Measurements from ENCODE around the gene ATOX1.

Gene ATOX1

DNA sequence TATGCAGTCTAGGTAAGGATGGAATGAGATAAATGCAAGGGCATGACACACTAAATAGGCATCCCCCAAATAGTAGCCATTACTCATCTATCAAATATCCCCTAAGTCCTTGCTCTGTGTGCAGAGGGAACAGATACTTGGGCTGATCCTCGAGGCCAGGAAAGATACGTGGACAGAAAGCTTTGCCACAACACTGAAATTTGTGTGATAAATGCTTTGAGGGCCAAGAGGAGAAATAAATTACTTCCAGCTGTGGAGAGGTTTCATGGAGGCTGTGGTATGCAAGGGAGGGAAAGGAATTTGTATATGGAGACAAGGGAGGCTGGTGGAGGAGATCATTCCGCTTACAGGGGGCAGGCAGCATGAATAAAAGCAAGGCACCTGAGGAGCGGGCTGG lies 18.5 kb downstream of the ATOX1 start:
- H3K27ac ChIP-seq: no peak overlapping the region

DNA sequence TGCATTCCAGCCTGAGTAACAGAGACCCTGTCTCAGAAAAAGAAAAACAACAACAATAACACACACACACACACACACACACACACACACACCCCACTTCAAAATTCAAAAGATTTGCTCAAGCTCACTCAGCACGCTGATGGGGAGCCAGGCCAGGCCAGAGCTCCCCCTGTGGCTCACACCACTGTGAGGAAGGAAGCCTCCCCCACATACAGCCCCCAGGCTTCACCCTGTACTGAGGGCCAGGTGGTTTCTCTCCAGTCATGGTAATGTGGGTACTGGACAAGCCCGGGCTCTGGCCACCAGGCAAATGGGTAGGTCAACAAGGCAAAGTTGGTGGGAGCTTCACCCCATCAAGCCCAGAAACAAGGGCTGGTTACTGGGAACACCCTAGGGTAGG lies 19.0 kb downstream of the ATOX1 start:
- no peak for TF ChIP-seq ZFX (IDR thresholded peaks at IDR 0.05)
- TF ChIP-seq, protein P1, sequence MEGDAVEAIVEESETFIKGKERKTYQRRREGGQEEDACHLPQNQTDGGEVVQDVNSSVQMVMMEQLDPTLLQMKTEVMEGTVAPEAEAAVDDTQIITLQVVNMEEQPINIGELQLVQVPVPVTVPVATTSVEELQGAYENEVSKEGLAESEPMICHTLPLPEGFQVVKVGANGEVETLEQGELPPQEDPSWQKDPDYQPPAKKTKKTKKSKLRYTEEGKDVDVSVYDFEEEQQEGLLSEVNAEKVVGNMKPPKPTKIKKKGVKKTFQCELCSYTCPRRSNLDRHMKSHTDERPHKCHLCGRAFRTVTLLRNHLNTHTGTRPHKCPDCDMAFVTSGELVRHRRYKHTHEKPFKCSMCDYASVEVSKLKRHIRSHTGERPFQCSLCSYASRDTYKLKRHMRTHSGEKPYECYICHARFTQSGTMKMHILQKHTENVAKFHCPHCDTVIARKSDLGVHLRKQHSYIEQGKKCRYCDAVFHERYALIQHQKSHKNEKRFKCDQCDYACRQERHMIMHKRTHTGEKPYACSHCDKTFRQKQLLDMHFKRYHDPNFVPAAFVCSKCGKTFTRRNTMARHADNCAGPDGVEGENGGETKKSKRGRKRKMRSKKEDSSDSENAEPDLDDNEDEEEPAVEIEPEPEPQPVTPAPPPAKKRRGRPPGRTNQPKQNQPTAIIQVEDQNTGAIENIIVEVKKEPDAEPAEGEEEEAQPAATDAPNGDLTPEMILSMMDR (conservative IDR thresholded peaks at IDR 0.05): no peak
- no peak overlapping the region for H3K27ac ChIP-seq

More for the DNA sequence above, 18.5 kb downstream of the ATOX1 start:
- no peak for TF ChIP-seq ZFX (IDR thresholded peaks at IDR 0.05)
- TF ChIP-seq, protein P1 (conservative IDR thresholded peaks at IDR 0.05): no peak

DNA sequence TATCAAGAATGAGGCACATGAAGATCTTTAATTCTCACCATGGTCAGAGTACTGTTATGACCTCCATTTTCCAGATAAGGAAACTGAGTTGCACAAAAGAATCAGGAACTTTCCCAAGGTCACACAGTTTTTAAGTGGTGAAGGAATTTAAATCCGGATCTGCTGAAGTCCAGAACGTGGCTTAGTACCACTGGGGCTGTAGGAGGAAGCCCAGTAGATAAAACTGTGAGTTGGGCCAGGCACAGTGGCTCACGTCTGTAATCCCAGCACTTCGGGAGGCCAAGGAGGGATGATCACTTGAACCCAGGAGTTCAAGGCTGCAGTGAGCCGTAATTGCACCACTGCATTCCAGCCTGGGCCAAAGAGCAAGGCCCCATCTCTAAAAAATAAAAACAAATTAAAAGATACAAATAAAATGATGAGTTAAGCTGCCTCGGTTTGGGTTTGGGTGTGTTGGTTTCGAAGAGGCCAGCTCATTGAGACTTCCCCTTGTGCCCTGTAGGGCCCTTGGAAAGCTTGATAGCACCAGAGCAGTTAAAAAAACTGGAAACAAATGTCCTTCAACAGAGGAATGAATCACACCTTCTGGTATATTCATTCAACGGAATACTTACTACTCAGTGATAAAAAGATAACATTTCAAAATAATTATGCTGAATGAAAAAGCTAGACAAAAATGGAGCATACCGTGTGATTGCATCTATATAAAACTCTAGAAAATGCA lies 20.1 kb downstream of the ATOX1 start:
- no peak for TF ChIP-seq ZFX (IDR thresholded peaks at IDR 0.05)
- TF ChIP-seq, protein P1 (conservative IDR thresholded peaks at IDR 0.05): no peak

DNA sequence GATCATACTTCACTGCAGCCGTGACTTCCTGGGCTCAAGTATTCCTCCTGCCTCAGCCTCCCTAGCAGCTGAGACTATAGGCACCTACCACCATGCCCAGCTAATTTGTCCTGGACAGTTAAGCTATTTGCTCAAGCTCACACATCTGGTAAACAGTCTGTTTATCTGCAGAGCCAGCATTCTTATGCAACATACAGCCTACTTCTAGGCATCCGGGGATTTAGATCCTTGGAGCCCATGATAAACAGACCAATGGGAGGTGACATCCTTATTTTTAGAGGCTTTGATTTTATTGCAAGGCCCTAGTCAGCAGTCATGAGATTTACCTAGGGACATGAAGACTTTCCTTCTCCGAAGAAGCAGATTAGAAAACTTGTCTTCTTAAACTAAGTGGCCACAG lies 21.0 kb downstream of the ATOX1 start:
- no peak overlapping the region for H3K27ac ChIP-seq

More for the DNA sequence above, 20.1 kb downstream of the ATOX1 start:
- no peak overlapping the region for H3K27ac ChIP-seq

DNA sequence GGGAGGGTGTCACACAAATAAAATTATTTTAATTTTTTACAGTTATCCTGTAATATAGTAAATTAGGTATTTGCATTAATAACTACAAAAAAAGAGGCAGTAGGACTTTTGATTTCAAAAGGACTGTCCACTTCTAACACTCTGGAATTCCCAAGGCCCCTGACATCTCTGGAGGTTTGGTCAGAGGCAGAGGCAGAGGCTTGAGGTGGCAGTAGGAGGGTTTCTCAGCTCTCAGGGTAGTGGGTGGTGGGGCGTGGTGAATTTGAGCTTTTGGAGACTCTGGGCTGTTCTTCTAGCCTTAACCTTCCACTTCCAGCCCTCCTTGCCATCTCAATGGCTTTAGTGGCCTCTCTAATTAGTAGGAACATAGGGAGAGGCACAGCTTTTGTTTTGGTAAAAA lies 22.8 kb downstream of the ATOX1 start:
- no peak for TF ChIP-seq ZFX (IDR thresholded peaks at IDR 0.05)
- TF ChIP-seq, protein P1 (conservative IDR thresholded peaks at IDR 0.05): no peak
- H3K27ac ChIP-seq: no peak overlapping the region

More for the DNA sequence above, 21.0 kb downstream of the ATOX1 start:
- TF ChIP-seq ZFX (IDR thresholded peaks at IDR 0.05): no peak

DNA sequence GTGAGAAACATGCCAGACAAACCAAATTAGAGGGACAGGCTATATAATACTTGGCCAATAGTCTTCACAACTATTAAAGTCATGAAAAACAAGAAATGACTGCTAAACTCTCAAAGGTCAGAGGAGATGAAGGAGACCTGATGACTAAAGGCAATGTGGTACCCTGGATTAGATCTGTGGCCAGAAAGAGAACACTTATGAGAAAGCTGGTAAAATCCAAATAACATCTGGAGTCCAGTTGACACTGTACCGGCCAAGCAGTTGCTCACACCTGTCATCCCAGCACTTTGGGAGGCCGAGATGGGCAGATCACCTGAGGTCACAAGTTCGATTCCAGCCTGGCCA lies 24.4 kb downstream of the ATOX1 start:
- no peak for TF ChIP-seq ZFX (IDR thresholded peaks at IDR 0.05)
- TF ChIP-seq, protein P1 (conservative IDR thresholded peaks at IDR 0.05): no peak
- no peak overlapping the region for H3K27ac ChIP-seq

DNA sequence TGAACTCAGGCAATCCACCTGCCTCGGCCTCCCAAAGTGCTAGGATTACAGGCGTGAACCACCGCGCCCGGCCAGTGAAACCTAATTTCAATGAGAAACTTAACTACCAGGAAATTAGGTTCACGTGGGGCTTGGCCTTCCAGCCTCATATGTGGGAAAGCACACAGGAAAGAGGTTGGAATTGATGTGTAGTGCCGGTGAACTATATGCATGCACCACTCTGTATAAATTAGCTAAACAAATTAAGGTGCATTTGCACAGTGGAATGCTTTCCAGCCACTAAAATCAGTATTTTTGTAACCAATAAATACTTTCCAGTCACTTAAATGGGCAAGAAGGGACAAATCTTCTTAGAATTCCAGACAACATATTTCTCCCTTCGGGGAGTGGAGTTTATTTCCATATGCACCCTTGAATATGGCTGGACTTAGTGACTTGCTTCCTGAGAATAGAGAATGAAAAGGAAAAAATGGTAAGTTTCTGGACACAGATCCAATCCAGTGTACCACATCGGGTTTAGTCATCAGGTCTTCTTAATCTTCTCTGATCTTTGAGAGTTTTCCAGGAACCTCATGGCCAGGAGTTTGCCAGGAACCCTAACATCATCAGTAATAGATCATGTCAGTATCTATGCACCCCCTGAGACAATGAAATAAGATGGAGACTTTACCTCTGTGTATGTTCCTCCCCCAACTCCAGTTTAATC lies 24.9 kb downstream of the ATOX1 start:
- no peak overlapping the region for H3K27ac ChIP-seq
- no peak for TF ChIP-seq ZFX (IDR thresholded peaks at IDR 0.05)
- TF ChIP-seq, protein P1 (conservative IDR thresholded peaks at IDR 0.05): no peak
